Ectodermal cell (in vitro differentiated cells): ENCODE results near the gene ERCC1. TPM values are rescaled to one million over a fixed set of nuclear protein-coding genes. Genes with fewer than 3 reads are reported as not detected.

Source experiments
- H3K27ac ChIP-seq: 2 replicates; pipeline ENCODE4 v1.7.0; 2013; ENCODE audit warnings: mild to moderate bottlenecking, low read depth, low read length; ENCODE audit not compliant: insufficient read depth, poor library complexity, severe bottlenecking
- H3K27me3 ChIP-seq: 2 replicates; pipeline ENCODE4 v1.7.0; 2013; ENCODE audit warnings: mild to moderate bottlenecking, low read length; ENCODE audit not compliant: insufficient read depth, control insufficient read depth, poor library complexity, severe bottlenecking
- H3K36me3 ChIP-seq: one replicate; pipeline ENCODE4 v1.7.0; 2013; ENCODE audit warnings: low read length; ENCODE audit not compliant: control insufficient read depth, insufficient read depth
- H3K4me1 ChIP-seq: one replicate; pipeline ENCODE4 v1.7.0; 2013; ENCODE audit warnings: low read length; ENCODE audit not compliant: control insufficient read depth, insufficient read depth
- H3K4me3 ChIP-seq: 2 replicates; pipeline ENCODE4 v1.7.0; 2013; ENCODE audit warnings: low read depth, low read length, control low read depth; ENCODE audit not compliant: insufficient read depth
- H3K9me3 ChIP-seq: 2 replicates; pipeline ENCODE4 v1.7.0; 2013; ENCODE audit warnings: mild to moderate bottlenecking, low read length, moderate library complexity; ENCODE audit not compliant: control insufficient read depth
- WGBS, 2 experiments: methylation state at CpG; one replicate each; pipeline ENCODE4 v1.1.7; 2013; ENCODE audit warnings: missing lambda C conversion rate in 2 of 2; 5-methylcytosine and 5-hydroxymethylcytosine counted together
- polyA plus RNA-seq, 4 experiments: library from polyadenylated mRNA; stranded (reverse); fragments of 50-300 nt; gene quantifications; one replicate each; pipeline ENCODE4 v1.2.3, GENCODE V29; 2013

The ERCC1 gene
- 100 TPM for polyA plus RNA-seq (2013, experiment 1 of 4)
- polyA plus RNA-seq (2013, experiment 2 of 4): 96.3 TPM
- 66.1 TPM for polyA plus RNA-seq (2013, experiment 3 of 4)
- polyA plus RNA-seq (2013, experiment 4 of 4): 76.0 TPM

GRCh38 chr19:45423589-45424190 lies at the start of gene ERCC1:
Gene ERCC1, minus strand, starts transcription at chr19:45423917. Its CDS starts 543 bp downstream, at chr19:45423374.
- Histone ChIP-seq H3K4me1 (peaks cover 13% of the 10 kb centered on the region), H3K4me3 (peak within 1 kb of the TSS; percentile 55), H3K36me3 (peaks cover 9% of the 10 kb centered on the region), H3K27me3 (peaks cover 5% of the 10 kb centered on the region), H3K27ac (peak within 1 kb of the TSS; percentile 82), H3K9me3 (no peaks in the 10 kb centered on the region)
- 0 to 1% methylated on average over 37 of the region's 37 CpGs for WGBS, 2 experiments

DNA sequence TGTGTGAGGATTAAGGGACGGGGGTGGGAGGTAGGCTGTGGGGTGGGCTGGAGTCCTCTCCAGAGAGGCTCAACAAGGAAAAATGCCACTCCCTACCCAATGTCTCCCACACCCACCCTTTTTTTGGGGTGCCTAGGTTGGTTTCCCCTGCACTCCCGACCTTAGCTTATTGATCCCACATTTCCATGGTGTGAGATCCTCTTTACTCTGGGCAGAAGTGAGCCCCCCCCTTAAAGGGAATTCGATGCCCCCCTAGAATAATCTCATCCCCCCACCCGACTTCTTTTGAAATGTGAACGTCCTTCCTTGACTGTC lies 49.6 kb upstream of the ERCC1 start:
- Histone ChIP-seq H3K27ac (no peak overlapping the region), H3K27me3 (peaks cover 67% of the 10 kb centered on the region), H3K4me1 (peaks cover 4% of the 10 kb centered on the region), H3K4me3 (no peak overlapping the region), H3K36me3 (no peaks in the 10 kb centered on the region), H3K9me3 (no peaks in the 10 kb centered on the region)
- 61 to 62% methylated on average over 3 to 4 of the region's 5 CpGs for WGBS, 2 experiments

GRCh38 chr19:45472563-45473366 lies 49.0 kb upstream of the ERCC1 start:
- no peak overlapping the region for H3K4me3 ChIP-seq
- H3K4me1 ChIP-seq: peaks cover 5% of the 10 kb centered on the region
- no peak overlapping the region for H3K27ac ChIP-seq
- WGBS, 2 experiments: 43 to 47% methylated on average over 39 to 41 of the region's 44 CpGs
- peaks cover 73% of the 10 kb centered on the region for H3K27me3 ChIP-seq
- no peaks in the 10 kb centered on the region for H3K9me3 ChIP-seq
- H3K36me3 ChIP-seq: no peaks in the 10 kb centered on the region

DNA sequence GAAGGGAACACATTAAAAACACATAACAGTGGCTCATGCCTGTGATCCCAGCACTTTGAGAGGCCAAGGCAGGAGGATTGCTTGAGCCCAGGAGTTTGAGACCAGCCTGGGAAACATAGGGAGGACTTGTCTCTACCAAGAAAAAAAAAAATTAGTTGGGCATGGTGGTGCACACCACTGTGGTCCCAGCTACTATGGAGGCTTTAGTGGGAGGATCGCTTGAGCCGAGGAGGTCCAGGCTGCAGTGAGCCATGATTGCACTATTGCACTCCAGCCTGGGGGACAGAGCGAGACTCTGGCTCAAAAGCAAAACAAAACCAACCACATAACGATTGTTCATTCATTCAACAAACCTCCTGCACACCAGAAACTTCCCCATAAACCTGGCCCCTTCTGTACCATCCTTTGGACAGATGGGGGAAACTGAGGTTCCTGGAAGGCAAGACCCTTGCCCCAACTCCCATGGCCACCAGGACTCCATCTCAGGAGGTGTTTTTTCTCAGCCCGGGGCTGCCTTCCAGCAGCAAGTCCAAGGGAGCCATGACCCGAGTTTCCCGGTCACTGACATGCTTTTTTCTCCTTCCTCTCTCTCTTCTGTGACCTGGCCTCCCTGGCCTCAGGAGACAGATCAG lies 48.3 kb upstream of the ERCC1 start:
- peaks cover 71% of the 10 kb centered on the region for H3K27me3 ChIP-seq
- H3K36me3 ChIP-seq: no peaks in the 10 kb centered on the region
- H3K9me3 ChIP-seq: no peaks in the 10 kb centered on the region
- H3K27ac ChIP-seq: no peak overlapping the region
- H3K4me3 ChIP-seq: no peak overlapping the region
- H3K4me1 ChIP-seq: peaks cover 5% of the 10 kb centered on the region
- 81 to 83% methylated on average over 7 of the region's 7 CpGs for WGBS, 2 experiments

GRCh38 chr19:45471111-45471930 lies 47.6 kb upstream of the ERCC1 start:
- WGBS, 2 experiments: 84 to 85% methylated on average over 15 to 16 of the region's 16 CpGs
- Histone ChIP-seq H3K4me3 (no peak overlapping the region), H3K4me1 (peaks cover 5% of the 10 kb centered on the region), H3K27me3 (peaks cover 72% of the 10 kb centered on the region), H3K9me3 (no peaks in the 10 kb centered on the region), H3K36me3 (no peaks in the 10 kb centered on the region), H3K27ac (no peak overlapping the region)

- Histone ChIP-seq H3K4me3 (no peak overlapping the region), H3K4me1 (peaks cover 5% of the 10 kb centered on the region), H3K9me3 (no peaks in the 10 kb centered on the region), H3K27ac (no peak overlapping the region), H3K27me3 (peaks cover 70% of the 10 kb centered on the region), H3K36me3 (no peaks in the 10 kb centered on the region)
- WGBS, 2 experiments: 93% methylated on average over 15 of the region's 15 CpGs
These were observed 47.0 kb upstream of the ERCC1 start for GRCh38 chr19:45470762-45471081.

GRCh38 chr19:45469945-45470761 lies 46.4 kb upstream of the ERCC1 start:
- 58 to 61% methylated on average over 30 to 32 of the region's 33 CpGs for WGBS, 2 experiments
- Histone ChIP-seq H3K27ac (no peak overlapping the region), H3K27me3 (peaks cover 71% of the 10 kb centered on the region), H3K4me3 (peak overlapping the region; percentile 55), H3K36me3 (no peaks in the 10 kb centered on the region), H3K9me3 (no peaks in the 10 kb centered on the region), H3K4me1 (peaks cover 5% of the 10 kb centered on the region)

GRCh38 chr19:45469132-45469944 lies 45.6 kb upstream of the ERCC1 start:
- peaks cover 5% of the 10 kb centered on the region for H3K4me1 ChIP-seq
- H3K27me3 ChIP-seq: peaks cover 70% of the 10 kb centered on the region
- WGBS, 2 experiments: 0% methylated on average over 66 of the region's 66 CpGs
- no peaks in the 10 kb centered on the region for H3K9me3 ChIP-seq
- H3K27ac ChIP-seq: peak overlapping the region; percentile 94
- H3K4me3 ChIP-seq: peak overlapping the region; percentile 55
- no peaks in the 10 kb centered on the region for H3K36me3 ChIP-seq

DNA sequence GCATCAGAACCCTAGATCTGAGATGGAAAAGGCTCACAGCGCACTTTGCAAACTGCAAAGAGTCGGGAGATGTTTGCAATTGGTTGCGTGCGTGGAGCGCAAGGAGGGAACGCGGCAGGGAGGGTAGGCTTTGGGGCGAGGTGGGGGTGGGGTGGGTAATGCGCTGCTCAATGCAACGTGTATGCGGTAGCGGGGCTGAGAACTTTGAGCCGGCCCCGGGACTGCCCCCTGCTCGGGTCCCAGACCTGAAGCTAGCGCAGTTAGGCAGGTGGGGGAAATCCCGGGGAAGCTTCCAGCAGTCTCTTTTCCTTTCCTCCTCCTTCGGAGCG lies 45.0 kb upstream of the ERCC1 start:
- Histone ChIP-seq H3K36me3 (no peaks in the 10 kb centered on the region), H3K4me1 (peaks cover 5% of the 10 kb centered on the region), H3K27me3 (peaks cover 66% of the 10 kb centered on the region), H3K27ac (peak overlapping the region; percentile 18), H3K9me3 (no peaks in the 10 kb centered on the region), H3K4me3 (peak overlapping the region; percentile 55)
- whole genome bisulfite sequencing, 2 experiments: 1% methylated on average over 19 of the region's 19 CpGs
